ENCODE measurements around the gene OTOS.

GRCh38 chr2:240132651-240132980 lies 7.8 kb downstream of the OTOS start:
- TF ChIP-seq, protein P1, sequence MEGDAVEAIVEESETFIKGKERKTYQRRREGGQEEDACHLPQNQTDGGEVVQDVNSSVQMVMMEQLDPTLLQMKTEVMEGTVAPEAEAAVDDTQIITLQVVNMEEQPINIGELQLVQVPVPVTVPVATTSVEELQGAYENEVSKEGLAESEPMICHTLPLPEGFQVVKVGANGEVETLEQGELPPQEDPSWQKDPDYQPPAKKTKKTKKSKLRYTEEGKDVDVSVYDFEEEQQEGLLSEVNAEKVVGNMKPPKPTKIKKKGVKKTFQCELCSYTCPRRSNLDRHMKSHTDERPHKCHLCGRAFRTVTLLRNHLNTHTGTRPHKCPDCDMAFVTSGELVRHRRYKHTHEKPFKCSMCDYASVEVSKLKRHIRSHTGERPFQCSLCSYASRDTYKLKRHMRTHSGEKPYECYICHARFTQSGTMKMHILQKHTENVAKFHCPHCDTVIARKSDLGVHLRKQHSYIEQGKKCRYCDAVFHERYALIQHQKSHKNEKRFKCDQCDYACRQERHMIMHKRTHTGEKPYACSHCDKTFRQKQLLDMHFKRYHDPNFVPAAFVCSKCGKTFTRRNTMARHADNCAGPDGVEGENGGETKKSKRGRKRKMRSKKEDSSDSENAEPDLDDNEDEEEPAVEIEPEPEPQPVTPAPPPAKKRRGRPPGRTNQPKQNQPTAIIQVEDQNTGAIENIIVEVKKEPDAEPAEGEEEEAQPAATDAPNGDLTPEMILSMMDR (IDR thresholded peaks at IDR 0.05) = no peak
- no peak for TF ChIP-seq ZFX (IDR thresholded peaks at IDR 0.05; ENCODE audit: borderline replicate concordance)

All from 22Rv1 (cell line).